ENCODE measurements around the gene ZNF438. TPM values are rescaled to one million over a fixed set of nuclear protein-coding genes. Genes with fewer than 3 reads are reported as not detected.

Gene ZNF438
- total and polyA plus RNA-seq, 9 donors: 6.2 to 12.7 (median 7.1) TPM

- no peak for DNase-seq
- H3K4me1 ChIP-seq (ENCODE audit: insufficient read depth): peaks cover under 1% of the 10 kb centered on the region
- no peaks in the 10 kb centered on the region for H3K27me3 ChIP-seq
- no peak for TF ChIP-seq EP300 (IDR thresholded peaks at IDR 0.05)
- no peaks in the 10 kb centered on the region for H3K9me3 ChIP-seq
- no peaks in the 10 kb centered on the region for H3K36me3 ChIP-seq
- intact Hi-C loops (cut with DNase I): no loop called here
- H3K4me3 ChIP-seq: no peak overlapping the region
- no peak overlapping the region for H3K27ac ChIP-seq
- 44 to 50% (median 44%) methylated on average over 3 of the region's 3 CpGs for WGBS, 3 donors
Observed at GRCh38 chr10:31069411-31069810, 37.7 kb upstream of the ZNF438 start.

- intact Hi-C loops (cut with DNase I): no loop called here
- Histone ChIP-seq H3K9me3 (no peaks in the 10 kb centered on the region), H3K36me3 (no peaks in the 10 kb centered on the region), H3K27me3 (no peaks in the 10 kb centered on the region), H3K4me1 (ENCODE audit: insufficient read depth) (peaks cover 6% of the 10 kb centered on the region), H3K27ac (peak overlapping the region in 1 of 2 donors; percentile 1), H3K4me3 (no peak overlapping the region)
- DNase-seq: peak in 1 of 5 donors; percentile 26
- 3 to 17% (median 13%) methylated on average over 2 of the region's 2 CpGs for WGBS, 3 donors
- TF ChIP-seq EP300 (IDR thresholded peaks at IDR 0.05) (no peak), POLR2A (IDR thresholded peaks at IDR 0.05) (no peak), CTCF (IDR thresholded peaks at IDR 0.05) (no peak)
Observed at GRCh38 chr10:31064348-31064747, 32.7 kb upstream of the ZNF438 start.

- H3K4me1 ChIP-seq (ENCODE audit: insufficient read depth): peaks cover 6% of the 10 kb centered on the region
- H3K9me3 ChIP-seq: no peaks in the 10 kb centered on the region
- peak overlapping the region in 1 of 2 donors; percentile 1 for H3K27ac ChIP-seq
- H3K36me3 ChIP-seq: no peaks in the 10 kb centered on the region
- WGBS, 3 donors: 74 to 77% (median 74%) methylated on average over 6 of the region's 6 CpGs
- H3K27me3 ChIP-seq: no peaks in the 10 kb centered on the region
- intact Hi-C loops (cut with DNase I): no loop called here
- H3K4me3 ChIP-seq: no peak overlapping the region
- DNase-seq: no peak
- TF ChIP-seq CTCF (IDR thresholded peaks at IDR 0.05) (no peak), POLR2A (IDR thresholded peaks at IDR 0.05) (no peak), EP300 (IDR thresholded peaks at IDR 0.05) (no peak)
Observed at GRCh38 chr10:31063841-31064240, 32.2 kb upstream of the ZNF438 start.

GRCh38 chr10:31062856-31063255 lies 31.2 kb upstream of the ZNF438 start:
- H3K9me3 ChIP-seq: no peaks in the 10 kb centered on the region
- peaks cover 6% of the 10 kb centered on the region for H3K4me1 ChIP-seq (ENCODE audit: insufficient read depth)
- no peak for TF ChIP-seq POLR2A (IDR thresholded peaks at IDR 0.05)
- TF ChIP-seq CTCF (IDR thresholded peaks at IDR 0.05): no peak
- TF ChIP-seq EP300 (IDR thresholded peaks at IDR 0.05): no peak
- intact Hi-C loops (cut with DNase I): no loop called here
- no peak for DNase-seq
- no peak overlapping the region for H3K4me3 ChIP-seq
- H3K27ac ChIP-seq: no peak overlapping the region
- 15 to 31% (median 20%) methylated on average over 6 of the region's 6 CpGs for WGBS, 3 donors
- H3K36me3 ChIP-seq: no peaks in the 10 kb centered on the region
- no peaks in the 10 kb centered on the region for H3K27me3 ChIP-seq

- TF ChIP-seq CTCF (IDR thresholded peaks at IDR 0.05): no peak
- no peak for TF ChIP-seq POLR2A (IDR thresholded peaks at IDR 0.05)
- TF ChIP-seq EP300 (IDR thresholded peaks at IDR 0.05): no peak
- H3K4me1 ChIP-seq (ENCODE audit: insufficient read depth): peaks cover 6% of the 10 kb centered on the region
- H3K27me3 ChIP-seq: no peaks in the 10 kb centered on the region
- DNase-seq: no peak
- no peaks in the 10 kb centered on the region for H3K9me3 ChIP-seq
- no peak overlapping the region for H3K4me3 ChIP-seq
- no peak overlapping the region for H3K27ac ChIP-seq
- WGBS, 3 donors: 92 to 93% (median 92%) methylated on average over 9 of the region's 9 CpGs
- no peaks in the 10 kb centered on the region for H3K36me3 ChIP-seq
- intact Hi-C loops (cut with DNase I): no loop called here
Observed at GRCh38 chr10:31061941-31062340, 30.3 kb upstream of the ZNF438 start.
